SH-SY5Y (cell line): Measurements from ENCODE around the gene EOLA1.

Experiments
- GATA2 ChIP-seq: IDR thresholded peaks from 2 replicates; pipeline ENCODE4 v1.6.1; 2011; ENCODE audit warnings: mild to moderate bottlenecking, low read depth, low read length
- GATA3 ChIP-seq: IDR thresholded peaks from 2 replicates; pipeline ENCODE4 v1.6.1; 2011; ENCODE audit warnings: low read depth, mild to moderate bottlenecking, low read length, moderate library complexity

DNA sequence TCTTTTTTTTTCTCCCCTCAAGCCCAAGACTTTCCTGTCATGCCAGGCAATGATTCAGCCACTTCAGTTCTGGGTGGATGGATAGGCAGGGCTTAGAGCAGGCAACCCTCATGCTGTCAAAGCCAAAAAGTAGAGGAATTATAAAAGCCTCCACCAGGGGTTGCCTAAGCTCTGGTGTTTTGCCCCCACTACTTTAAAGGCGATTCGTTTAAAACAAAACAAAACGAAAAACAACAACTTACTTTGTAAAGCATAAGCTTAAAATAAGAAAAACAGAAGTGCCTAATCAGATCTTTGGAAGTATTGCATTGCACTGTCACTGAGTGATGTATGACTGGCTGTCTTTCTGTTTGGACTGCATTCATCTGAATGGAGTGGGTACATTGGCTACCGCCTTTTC lies 30.4 kb upstream of the EOLA1 start:
- no peak for TF ChIP-seq GATA2
- no peak for TF ChIP-seq GATA3
